IPS-15b (cell line): ENCODE measurements around the gene DHRS9.

ENCODE experiments used
- H3K27me3 ChIP-seq: one replicate; pipeline ENCODE4 v1.6.1; 2013; ENCODE audit warnings: low read length; ENCODE audit not compliant: control insufficient read depth, insufficient read depth
- H3K36me3 ChIP-seq: one replicate; pipeline ENCODE4 v1.6.1; 2013; ENCODE audit warnings: low read length; ENCODE audit not compliant: control insufficient read depth, insufficient read depth
- H3K4me1 ChIP-seq: one replicate; pipeline ENCODE4 v1.6.1; 2013; ENCODE audit warnings: mild to moderate bottlenecking, low read length; ENCODE audit not compliant: control insufficient read depth, insufficient read depth
- H3K4me3 ChIP-seq: one replicate; pipeline ENCODE4 v1.5.1; 2013; ENCODE audit warnings: low read depth, low read length
- H3K9ac ChIP-seq: one replicate; pipeline ENCODE4 v1.6.1; 2013; ENCODE audit warnings: low read depth, mild to moderate bottlenecking, low read length
- H3K9me3 ChIP-seq: one replicate; pipeline ENCODE4 v1.6.1; 2013; ENCODE audit warnings: mild to moderate bottlenecking, low read length; ENCODE audit not compliant: control insufficient read depth, insufficient read depth

Gene DHRS9

DNA sequence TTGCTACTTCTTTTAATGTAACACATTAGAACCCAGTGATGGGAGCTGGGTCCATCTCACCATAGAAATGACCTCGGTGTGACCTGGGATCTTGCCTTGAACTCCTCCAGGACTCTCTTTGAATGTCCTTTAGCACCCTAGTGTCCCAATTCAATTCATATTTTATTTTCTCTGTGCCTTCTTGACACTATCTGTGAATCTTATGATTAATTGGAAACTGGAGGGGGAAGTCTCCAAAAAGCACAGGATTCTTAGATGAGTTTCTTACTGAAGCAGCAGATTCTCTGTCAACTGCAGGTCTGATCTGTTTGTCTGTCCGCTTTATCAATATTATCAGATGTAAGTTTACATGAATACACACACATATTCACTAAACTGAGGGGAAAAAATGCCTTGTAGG is 470 bp downstream of the DHRS9 start:
- Histone ChIP-seq H3K9me3 (no peaks in the 10 kb centered on the region), H3K27me3 (no peaks in the 10 kb centered on the region), H3K36me3 (no peaks in the 10 kb centered on the region), H3K4me1 (no peaks in the 10 kb centered on the region), H3K4me3 (no peak overlapping the region), H3K9ac (no peak overlapping the region)

DNA sequence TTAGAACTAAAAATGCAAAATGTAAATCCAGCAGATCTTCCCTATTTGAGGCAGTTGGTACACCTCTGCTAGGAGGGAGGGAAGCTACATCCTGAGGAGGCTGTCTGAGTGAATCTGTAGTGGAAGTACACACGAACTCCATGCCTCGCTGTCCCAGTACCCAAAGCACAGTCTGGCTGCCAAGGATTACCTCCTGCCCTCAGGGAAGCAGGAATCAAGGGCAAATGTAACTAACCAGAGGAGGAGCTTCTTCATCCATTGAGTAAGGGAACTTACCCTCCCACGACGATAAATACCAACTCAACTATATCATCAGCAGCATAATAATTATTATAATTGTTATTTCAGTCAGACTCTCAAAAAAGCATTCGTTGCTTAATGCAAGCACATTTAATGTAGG is 2.1 kb downstream of the DHRS9 start:
- Histone ChIP-seq H3K27me3 (no peaks in the 10 kb centered on the region), H3K4me3 (no peak overlapping the region), H3K4me1 (no peaks in the 10 kb centered on the region), H3K9me3 (no peaks in the 10 kb centered on the region), H3K36me3 (no peaks in the 10 kb centered on the region), H3K9ac (no peak overlapping the region)

DNA sequence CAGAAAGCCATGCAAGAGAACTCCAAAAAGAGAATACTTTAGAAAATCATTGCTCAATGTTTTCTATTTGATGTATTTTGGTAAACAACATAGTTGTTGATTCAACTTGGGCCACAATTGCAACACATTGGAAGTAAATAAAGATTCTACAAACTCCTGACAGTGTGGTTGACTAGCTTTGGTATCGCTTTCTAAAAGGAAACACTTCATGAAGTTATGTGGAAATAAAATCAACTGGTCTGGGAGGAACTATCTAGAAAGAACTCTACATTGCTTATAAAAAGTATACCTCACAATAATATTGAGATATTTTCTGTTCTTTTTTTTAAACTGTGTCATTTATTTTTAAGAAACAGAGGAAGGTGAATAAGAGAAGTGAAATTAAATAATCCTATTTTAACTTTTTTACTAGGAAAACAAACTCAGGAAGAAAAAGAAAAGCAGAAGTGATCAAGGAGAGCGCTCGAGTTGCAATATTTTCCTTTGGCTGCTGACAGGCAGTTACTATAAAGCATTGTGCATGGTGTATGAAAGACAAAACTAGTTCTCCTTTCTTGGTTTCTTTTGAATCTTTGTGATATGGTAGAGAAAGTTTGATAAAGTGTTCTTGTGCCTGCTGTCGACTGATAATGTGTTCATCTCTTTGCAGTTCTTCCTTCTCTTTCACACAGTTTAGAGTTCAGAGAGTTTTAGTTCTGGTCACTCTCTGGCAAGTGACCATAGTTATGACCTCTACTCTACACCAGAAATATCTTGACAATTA is 3.0 kb downstream of the DHRS9 start:
- H3K4me3 ChIP-seq = no peak overlapping the region
- H3K9me3 ChIP-seq = no peaks in the 10 kb centered on the region
- H3K4me1 ChIP-seq = no peaks in the 10 kb centered on the region
- no peaks in the 10 kb centered on the region for H3K36me3 ChIP-seq
- H3K9ac ChIP-seq = no peak overlapping the region
- H3K27me3 ChIP-seq = no peaks in the 10 kb centered on the region

DNA sequence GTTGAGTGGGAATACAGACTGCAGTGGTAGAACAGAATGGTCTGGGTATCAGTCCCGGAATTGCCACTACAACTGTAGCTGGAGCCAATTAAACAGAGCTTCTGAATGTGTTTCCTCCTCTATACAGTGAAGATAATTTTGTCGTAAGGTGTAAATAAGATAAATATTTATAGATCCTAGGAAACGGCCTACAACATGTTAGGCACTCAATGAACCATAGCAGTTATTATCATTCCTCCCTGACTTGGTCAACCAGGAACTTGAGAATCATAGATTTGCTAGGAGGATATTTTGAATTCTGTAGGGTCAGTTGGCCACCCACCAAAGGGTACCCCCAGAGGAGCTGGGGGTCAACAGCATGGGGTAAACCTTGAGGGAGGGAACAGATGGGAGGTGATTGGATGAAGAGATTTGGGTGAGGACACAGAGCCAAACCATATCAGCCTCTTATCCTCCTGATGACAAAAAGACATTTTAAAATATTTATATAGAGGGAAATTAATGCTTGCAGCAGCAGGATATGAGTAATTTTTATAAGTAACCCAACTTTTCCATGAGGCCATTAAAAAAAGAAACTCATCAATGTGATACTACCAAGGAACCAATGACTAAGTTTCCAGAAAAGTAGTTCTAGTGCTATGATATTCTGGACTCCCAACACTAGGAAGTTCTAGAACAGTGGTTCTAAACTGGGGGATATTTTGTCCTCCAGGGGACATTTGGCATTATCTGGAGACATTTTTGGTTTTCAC is 4.0 kb downstream of the DHRS9 start:
- no peaks in the 10 kb centered on the region for H3K36me3 ChIP-seq
- no peaks in the 10 kb centered on the region for H3K4me1 ChIP-seq
- no peaks in the 10 kb centered on the region for H3K9me3 ChIP-seq
- no peak overlapping the region for H3K4me3 ChIP-seq
- no peak overlapping the region for H3K9ac ChIP-seq
- no peaks in the 10 kb centered on the region for H3K27me3 ChIP-seq

DNA sequence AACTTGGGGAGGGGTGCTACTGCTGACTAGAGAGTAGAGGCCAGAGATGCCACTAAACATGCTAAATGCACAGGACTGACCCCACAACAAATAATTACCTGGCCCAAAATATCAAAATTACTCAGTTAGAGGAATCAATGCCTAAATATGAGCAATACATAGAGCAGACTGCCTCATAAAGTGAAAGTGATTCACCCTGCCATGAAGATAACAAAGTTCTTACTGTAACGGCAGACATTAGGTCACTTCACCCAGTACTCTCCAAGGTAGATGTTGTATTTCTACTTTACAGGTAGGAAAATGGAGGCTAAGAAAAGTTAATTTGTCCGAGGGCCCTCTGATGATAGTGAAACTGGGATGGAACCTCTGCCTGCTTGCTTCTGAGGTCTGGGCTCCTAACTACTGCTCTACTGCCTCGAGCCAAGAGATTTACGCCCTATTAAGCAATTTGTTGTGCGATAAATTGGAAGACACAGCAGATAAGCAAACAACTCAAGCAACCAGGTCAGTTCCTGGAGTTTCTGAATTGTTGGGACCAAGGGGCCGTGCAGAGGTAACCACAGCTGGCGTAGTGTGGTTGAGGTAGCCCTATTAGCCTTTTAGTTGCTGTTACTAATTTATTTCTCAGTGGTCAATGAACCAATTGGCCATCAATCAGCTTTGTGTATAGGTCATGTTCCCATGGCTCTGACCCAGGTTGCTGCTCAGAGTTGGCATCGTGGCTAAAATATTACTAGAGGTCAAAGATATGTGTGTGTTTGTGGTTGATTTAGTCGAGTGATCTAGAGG is 4.8 kb downstream of the DHRS9 start:
- H3K4me3 ChIP-seq = no peak overlapping the region
- H3K9ac ChIP-seq = no peak overlapping the region
- no peaks in the 10 kb centered on the region for H3K4me1 ChIP-seq
- H3K9me3 ChIP-seq = no peaks in the 10 kb centered on the region
- H3K36me3 ChIP-seq = no peaks in the 10 kb centered on the region
- no peaks in the 10 kb centered on the region for H3K27me3 ChIP-seq

DNA sequence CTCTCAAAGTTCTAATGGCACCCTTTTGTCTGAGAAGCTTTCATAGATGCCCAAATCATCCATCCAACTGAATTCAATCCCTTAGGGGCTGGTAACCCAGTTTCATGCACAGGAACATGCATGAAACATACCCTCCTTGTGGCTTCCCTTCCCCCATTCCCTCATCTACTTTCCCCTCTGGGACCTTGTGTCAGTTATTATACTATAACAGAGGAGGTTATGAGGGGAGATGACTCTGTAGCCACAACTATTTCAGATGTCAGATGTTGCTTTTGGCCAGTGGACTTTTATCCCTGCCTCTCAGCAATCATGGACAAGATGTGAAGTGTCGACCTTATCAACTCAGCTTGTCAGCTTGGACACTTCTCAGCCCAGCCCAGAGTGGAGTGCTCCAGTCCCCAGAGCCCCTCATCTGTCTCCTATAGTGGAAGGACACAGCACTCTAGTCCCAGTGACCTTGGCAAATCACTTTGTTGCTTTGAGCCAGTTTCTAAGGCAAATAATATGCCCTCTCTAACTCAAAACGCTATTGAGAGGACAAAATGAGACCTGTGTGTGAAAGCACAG is 8.4 kb downstream of the DHRS9 start:
- Histone ChIP-seq H3K4me3 (no peak overlapping the region), H3K4me1 (no peaks in the 10 kb centered on the region), H3K27me3 (no peaks in the 10 kb centered on the region), H3K9me3 (no peaks in the 10 kb centered on the region), H3K36me3 (no peaks in the 10 kb centered on the region), H3K9ac (no peak overlapping the region)

DNA sequence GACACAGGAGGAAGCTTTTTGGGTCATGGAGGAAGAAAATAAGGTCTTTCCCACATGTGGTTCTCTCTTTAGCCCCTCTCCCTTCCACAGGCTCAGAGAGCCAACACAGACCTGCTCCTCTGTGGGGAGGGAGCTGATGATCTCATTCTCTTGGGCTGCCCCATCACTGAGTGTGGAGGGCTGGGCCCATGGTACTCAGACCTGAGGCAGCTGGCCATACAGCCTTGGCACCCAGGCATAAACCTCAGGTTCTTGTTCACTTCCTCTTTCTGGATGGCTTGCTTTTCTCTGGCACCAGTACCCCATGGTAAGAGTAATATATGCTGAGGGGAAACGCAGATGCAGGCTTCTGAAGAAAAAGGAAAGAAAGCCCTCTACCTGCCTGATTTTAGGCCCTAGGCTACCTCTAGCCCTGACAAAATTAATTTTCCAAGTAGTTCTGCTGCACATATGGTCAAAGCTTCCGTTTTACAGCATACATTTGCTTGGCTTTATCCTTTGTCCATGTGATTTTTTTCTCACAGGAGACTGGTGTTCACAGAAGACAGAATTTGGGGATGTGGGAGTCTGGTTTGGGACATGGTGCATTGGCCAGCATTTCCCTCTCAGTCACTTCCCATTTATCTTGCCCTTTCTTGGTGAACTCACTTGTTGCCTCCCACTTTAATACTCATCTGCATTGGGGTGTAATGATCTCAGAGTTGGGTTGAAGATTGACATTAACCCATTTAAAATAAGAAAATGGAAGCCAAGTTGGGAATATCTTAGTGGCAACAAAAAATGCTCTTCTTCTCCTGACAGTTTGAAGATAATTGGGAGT is 11.1 kb downstream of the DHRS9 start:
- Histone ChIP-seq H3K36me3 (no peaks in the 10 kb centered on the region), H3K27me3 (no peaks in the 10 kb centered on the region), H3K9me3 (no peaks in the 10 kb centered on the region), H3K4me3 (no peak overlapping the region), H3K9ac (no peak overlapping the region), H3K4me1 (no peaks in the 10 kb centered on the region)

DNA sequence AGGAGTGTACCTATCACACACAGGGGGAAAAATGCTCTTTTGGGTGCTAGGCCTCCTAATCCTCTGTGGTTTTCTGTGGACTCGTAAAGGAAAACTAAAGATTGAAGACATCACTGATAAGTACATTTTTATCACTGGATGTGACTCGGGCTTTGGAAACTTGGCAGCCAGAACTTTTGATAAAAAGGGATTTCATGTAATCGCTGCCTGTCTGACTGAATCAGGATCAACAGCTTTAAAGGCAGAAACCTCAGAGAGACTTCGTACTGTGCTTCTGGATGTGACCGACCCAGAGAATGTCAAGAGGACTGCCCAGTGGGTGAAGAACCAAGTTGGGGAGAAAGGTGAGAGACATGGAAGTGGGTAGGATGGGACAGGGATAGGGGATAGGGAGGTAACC is 12.2 kb downstream of the DHRS9 start:
- H3K4me3 ChIP-seq = no peak overlapping the region
- no peaks in the 10 kb centered on the region for H3K36me3 ChIP-seq
- H3K27me3 ChIP-seq = no peaks in the 10 kb centered on the region
- H3K4me1 ChIP-seq = no peaks in the 10 kb centered on the region
- H3K9me3 ChIP-seq = no peaks in the 10 kb centered on the region
- no peak overlapping the region for H3K9ac ChIP-seq

DNA sequence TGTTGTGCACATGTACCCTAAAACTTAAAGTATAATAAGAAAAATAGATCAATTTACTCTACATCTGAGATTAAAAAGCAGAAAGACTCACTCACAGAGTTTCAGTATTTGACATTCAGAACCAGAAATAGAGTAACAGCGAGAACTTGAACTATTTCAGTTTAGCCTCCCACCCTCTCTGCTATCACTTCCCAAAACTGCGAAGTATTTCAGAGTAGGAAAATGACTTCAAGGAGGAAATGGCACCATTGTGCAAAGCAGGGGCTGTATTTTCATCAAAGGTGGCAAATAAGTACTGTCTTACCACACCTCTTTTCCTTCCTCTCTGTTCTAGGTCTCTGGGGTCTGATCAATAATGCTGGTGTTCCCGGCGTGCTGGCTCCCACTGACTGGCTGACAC is 13.6 kb downstream of the DHRS9 start:
- Histone ChIP-seq H3K4me3 (no peak overlapping the region), H3K9ac (no peak overlapping the region), H3K4me1 (no peaks in the 10 kb centered on the region), H3K27me3 (no peaks in the 10 kb centered on the region), H3K9me3 (no peaks in the 10 kb centered on the region), H3K36me3 (no peaks in the 10 kb centered on the region)

DNA sequence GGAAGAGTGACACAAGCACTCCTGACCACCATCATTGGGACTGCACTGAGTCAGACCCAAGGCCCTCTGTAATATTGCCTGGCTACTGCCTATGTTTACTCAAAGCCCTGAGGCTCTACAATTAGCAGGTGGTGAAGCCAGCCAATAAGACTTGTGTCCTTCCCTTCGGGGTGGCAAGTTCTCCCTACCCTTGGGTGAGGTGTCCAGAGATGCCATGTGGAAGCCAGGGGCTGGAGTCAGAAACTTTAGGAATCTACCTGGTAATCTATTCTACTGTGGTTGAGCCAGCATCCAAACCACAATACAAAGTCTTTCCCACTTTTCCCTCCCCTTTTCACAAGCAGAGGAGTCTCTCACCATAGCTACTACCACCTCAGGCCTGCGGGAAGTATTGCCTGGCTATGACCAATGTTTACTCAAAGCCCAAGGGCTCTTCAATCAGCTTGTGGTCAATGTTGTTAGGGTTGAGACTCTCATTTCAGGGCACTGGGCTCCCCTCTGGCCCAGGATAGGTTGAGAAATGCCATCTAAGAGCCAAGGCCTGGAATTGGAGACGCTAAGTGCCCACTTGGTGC is 17.6 kb downstream of the DHRS9 start:
- no peaks in the 10 kb centered on the region for H3K9me3 ChIP-seq
- H3K4me1 ChIP-seq = no peaks in the 10 kb centered on the region
- no peaks in the 10 kb centered on the region for H3K27me3 ChIP-seq
- H3K36me3 ChIP-seq = no peaks in the 10 kb centered on the region
- H3K4me3 ChIP-seq = no peak overlapping the region
- no peak overlapping the region for H3K9ac ChIP-seq
